ENCODE measurements around the gene PCNX4.

GRCh38 chr14:60161196-60162107 is 69.7 kb downstream of the PCNX4 start:
- no peak for TF ChIP-seq POLR2AphosphoS5 (IDR thresholded peaks at IDR 0.05; ENCODE audit: low read depth)
- TF ChIP-seq CTCF (conservative IDR thresholded peaks at IDR 0.05; ENCODE audit: low read depth in 2 of 2): no peak
- no peak for TF ChIP-seq EZH2phosphoT487 (IDR thresholded peaks at IDR 0.05; ENCODE audit: unreplicated experiment)
- no peak for TF ChIP-seq CREB1 (CRISPR knock-in tag; IDR thresholded peaks at IDR 0.05; ENCODE audit: low read depth)
- TF ChIP-seq REST (IDR thresholded peaks at IDR 0.05; ENCODE audit: unreplicated experiment): no peak
- no peak for TF ChIP-seq EZH2 (IDR thresholded peaks at IDR 0.05; ENCODE audit: low read depth, unreplicated experiment)
- no peak for TF ChIP-seq ETS1 (IDR thresholded peaks at IDR 0.05)
- peak; percentile 36; the same call in 1 of the 2 replicates for TF ChIP-seq NANOG (IDR thresholded peaks at IDR 0.05; ENCODE audit: borderline replicate concordance)
- TF ChIP-seq STAT1 (IDR thresholded peaks at IDR 0.05; ENCODE audit: unreplicated experiment): no peak
